ENCODE measurements around the gene RNF144B. TPM values are rescaled to one million over a fixed set of nuclear protein-coding genes. Genes with fewer than 3 reads are reported as not detected.

The RNF144B gene
- total RNA-seq, 4 donors from 2014 or later: 5.6 to 18.4 (median 15.2) TPM

DNA sequence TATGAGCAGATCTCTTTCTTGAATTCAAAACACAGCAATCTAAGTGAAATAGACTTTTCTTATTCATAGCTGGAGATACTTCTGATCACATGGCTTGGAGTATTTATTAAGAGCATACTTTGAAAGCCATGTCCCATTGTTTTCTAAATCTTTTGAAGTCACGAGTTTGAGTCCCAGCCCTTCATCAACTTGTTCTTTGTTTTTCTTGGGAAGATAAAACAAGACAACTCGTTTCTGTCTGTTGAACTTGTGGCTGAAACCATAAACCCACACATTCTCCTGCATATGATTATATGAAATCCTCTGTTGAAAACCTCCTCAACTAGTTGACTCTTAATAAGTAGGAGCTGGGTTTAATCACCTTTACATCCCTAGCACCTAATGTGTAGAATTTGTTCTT, 3.3 kb downstream of the RNF144B start:
- Histone ChIP-seq H3K27me3 (no peaks in the 10 kb centered on the region), H3K27ac (no peak overlapping the region), H3K4me3 (peak overlapping the region in 1 of 2 donors; percentile 59), H3K36me3 (no peaks in the 10 kb centered on the region), H3K9me3 (no peaks in the 10 kb centered on the region), H3K4me1 (peaks cover 0 to 42% (median 10%) of the 10 kb centered on the region in 3 donors)
- TF ChIP-seq POLR2AphosphoS5 (IDR thresholded peaks at IDR 0.05) (no peak), EP300 (IDR thresholded peaks at IDR 0.05) (no peak), POLR2A (IDR thresholded peaks at IDR 0.05) (no peak)
- TF ChIP-seq, protein P1, sequence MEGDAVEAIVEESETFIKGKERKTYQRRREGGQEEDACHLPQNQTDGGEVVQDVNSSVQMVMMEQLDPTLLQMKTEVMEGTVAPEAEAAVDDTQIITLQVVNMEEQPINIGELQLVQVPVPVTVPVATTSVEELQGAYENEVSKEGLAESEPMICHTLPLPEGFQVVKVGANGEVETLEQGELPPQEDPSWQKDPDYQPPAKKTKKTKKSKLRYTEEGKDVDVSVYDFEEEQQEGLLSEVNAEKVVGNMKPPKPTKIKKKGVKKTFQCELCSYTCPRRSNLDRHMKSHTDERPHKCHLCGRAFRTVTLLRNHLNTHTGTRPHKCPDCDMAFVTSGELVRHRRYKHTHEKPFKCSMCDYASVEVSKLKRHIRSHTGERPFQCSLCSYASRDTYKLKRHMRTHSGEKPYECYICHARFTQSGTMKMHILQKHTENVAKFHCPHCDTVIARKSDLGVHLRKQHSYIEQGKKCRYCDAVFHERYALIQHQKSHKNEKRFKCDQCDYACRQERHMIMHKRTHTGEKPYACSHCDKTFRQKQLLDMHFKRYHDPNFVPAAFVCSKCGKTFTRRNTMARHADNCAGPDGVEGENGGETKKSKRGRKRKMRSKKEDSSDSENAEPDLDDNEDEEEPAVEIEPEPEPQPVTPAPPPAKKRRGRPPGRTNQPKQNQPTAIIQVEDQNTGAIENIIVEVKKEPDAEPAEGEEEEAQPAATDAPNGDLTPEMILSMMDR (IDR thresholded peaks at IDR 0.05): no peak
- WGBS, 2 donors (ENCODE audit: low coverage in 1 of 2): 55 to 66% methylated on average over 2 of the region's 2 CpGs
- no peak for ATAC-seq

DNA sequence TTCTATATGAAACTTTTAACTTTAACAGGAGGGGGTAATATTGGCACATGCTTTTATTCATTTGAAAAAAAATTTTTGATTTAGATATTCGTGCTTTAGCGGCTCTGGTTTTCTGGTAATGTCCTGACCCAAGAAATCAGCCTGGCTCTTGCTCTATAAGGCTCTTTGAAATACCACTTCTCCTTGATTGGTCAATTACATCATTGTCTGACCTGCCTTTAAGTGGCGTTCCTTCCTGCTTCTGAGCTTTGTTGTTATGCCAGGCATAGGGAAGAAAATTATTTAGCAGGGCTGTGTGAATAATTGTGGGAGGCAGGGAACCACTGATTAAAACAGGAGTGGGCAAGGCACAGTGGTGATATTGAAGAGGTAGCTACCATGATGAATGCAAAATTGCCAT, 3.9 kb downstream of the RNF144B start:
- H3K27me3 ChIP-seq: no peaks in the 10 kb centered on the region
- no peak for TF ChIP-seq POLR2AphosphoS5 (IDR thresholded peaks at IDR 0.05)
- no peaks in the 10 kb centered on the region for H3K9me3 ChIP-seq
- peaks cover 0 to 39% (median 10%) of the 10 kb centered on the region in 3 donors for H3K4me1 ChIP-seq
- no peak for ATAC-seq
- peak overlapping the region in 1 of 2 donors; percentile 59 for H3K4me3 ChIP-seq
- no peak overlapping the region for H3K27ac ChIP-seq
- WGBS, 2 donors (ENCODE audit: low coverage in 1 of 2): 71 to 79% methylated on average over 2 to 3 of the region's 3 CpGs
- H3K36me3 ChIP-seq: no peaks in the 10 kb centered on the region

DNA sequence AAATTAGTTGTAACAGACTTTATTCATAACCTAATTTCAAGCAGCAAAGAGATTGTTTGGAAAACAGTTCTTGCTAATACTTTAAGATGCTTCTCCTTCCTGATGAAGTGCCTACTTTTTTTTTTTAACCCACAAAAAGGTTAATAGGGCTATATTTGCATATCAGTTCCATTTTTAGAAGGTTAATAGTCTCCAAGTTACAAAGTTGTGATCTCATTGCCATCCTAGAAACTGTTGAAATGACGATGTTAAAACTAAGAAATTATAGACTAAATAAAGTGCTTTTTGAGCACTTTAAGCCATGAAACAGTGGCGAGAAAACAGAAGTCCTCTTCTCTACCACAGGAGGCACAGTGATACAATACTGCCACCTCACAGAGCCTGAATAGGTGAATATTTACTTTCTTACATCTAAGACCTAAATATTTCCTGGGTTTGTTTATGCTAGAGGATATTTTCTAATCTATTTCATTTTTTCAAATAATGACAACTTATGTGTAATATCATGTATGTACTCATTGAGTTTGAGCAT, 5.3 kb downstream of the RNF144B start:
- TF ChIP-seq POLR2A (IDR thresholded peaks at IDR 0.05) (no peak), POLR2AphosphoS5 (IDR thresholded peaks at IDR 0.05) (no peak), EP300 (IDR thresholded peaks at IDR 0.05) (no peak)
- TF ChIP-seq, protein P1 (IDR thresholded peaks at IDR 0.05): no peak
- H3K27ac ChIP-seq: no peak overlapping the region
- no peak for ATAC-seq
- 61 to 63% methylated on average over 2 of the region's 2 CpGs for WGBS, 2 donors (ENCODE audit: low coverage in 1 of 2)
- H3K4me1 ChIP-seq: peaks cover 0 to 25% (median 10%) of the 10 kb centered on the region in 3 donors
- no peaks in the 10 kb centered on the region for H3K9me3 ChIP-seq
- H3K27me3 ChIP-seq: no peaks in the 10 kb centered on the region
- H3K36me3 ChIP-seq: no peaks in the 10 kb centered on the region
- no peak overlapping the region for H3K4me3 ChIP-seq

- 94 to 97% methylated on average over 2 of the region's 2 CpGs for WGBS, 2 donors (ENCODE audit: low coverage in 1 of 2)
- H3K36me3 ChIP-seq: no peaks in the 10 kb centered on the region
- no peak for ATAC-seq
Observed at GRCh38 chr6:18393698-18394097, 6.5 kb downstream of the RNF144B start.

DNA sequence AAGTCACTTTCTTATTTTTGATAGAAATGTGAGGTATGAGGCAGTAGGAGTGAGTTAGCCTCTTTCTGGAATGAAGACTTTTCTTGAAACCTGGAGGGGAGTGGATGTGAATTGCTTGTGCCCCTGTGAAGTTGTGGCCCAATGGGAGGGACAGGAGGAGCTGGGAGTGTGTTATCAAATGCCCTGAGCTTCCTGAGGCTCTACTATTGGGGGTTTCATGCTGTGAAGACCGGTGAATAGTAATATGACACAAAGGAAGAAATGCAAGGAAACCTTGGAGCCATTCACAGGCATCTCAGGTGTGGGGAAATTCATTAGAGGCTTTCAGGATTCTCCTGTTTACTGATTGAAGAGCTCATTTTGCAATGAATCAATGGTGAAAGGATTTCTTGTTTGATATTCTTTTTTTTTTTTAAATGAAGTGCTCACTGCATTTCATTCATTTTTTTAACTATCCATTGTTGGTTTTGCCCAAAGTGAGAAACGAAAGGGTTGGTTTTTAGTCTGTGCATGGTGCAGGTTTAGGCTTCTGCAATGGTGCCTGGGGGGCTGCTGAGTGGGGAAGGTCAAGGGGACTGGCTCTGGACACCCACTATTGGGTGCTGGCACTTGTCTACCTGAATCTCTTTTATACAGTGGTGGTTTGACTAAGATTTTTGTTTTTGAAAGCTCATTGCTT, 8.2 kb downstream of the RNF144B start:
- no peak overlapping the region for H3K4me3 ChIP-seq
- H3K9me3 ChIP-seq: no peaks in the 10 kb centered on the region
- no peak overlapping the region for H3K27ac ChIP-seq
- no peaks in the 10 kb centered on the region for H3K27me3 ChIP-seq
- H3K4me1 ChIP-seq: peaks cover 0 to under 1% (median 0%) of the 10 kb centered on the region in 3 donors
- TF ChIP-seq EP300 (IDR thresholded peaks at IDR 0.05) (no peak), POLR2AphosphoS5 (IDR thresholded peaks at IDR 0.05) (no peak), POLR2A (IDR thresholded peaks at IDR 0.05) (no peak)
- TF ChIP-seq, protein P1 (IDR thresholded peaks at IDR 0.05): no peak
- H3K36me3 ChIP-seq: peaks cover 0 to 10% of the 10 kb centered on the region in 2 donors
- 67 to 80% methylated on average over 2 of the region's 2 CpGs for WGBS, 2 donors (ENCODE audit: low coverage in 1 of 2)
- no peak for ATAC-seq

More at GRCh38 chr6:18393698-18394097, 6.5 kb downstream of the RNF144B start:
- TF ChIP-seq POLR2AphosphoS5 (IDR thresholded peaks at IDR 0.05) (no peak), POLR2A (IDR thresholded peaks at IDR 0.05) (no peak), EP300 (IDR thresholded peaks at IDR 0.05) (no peak)
- TF ChIP-seq, protein P1 (IDR thresholded peaks at IDR 0.05): no peak
- H3K4me3 ChIP-seq: no peak overlapping the region
- H3K4me1 ChIP-seq: peaks cover 0 to 12% (median 4%) of the 10 kb centered on the region in 3 donors
- no peak overlapping the region for H3K27ac ChIP-seq
- no peaks in the 10 kb centered on the region for H3K9me3 ChIP-seq
- no peaks in the 10 kb centered on the region for H3K27me3 ChIP-seq

Data from gastroesophageal sphincter (tissue), 4 donors.